Measurements from ENCODE around the gene ESRRA.
"Not testable (repeated sequence)": the region's sequence is repeated elsewhere in the genome, so short reads cannot be mapped to it uniquely, and the experiment has no call there.

ESRRA gene

DNA sequence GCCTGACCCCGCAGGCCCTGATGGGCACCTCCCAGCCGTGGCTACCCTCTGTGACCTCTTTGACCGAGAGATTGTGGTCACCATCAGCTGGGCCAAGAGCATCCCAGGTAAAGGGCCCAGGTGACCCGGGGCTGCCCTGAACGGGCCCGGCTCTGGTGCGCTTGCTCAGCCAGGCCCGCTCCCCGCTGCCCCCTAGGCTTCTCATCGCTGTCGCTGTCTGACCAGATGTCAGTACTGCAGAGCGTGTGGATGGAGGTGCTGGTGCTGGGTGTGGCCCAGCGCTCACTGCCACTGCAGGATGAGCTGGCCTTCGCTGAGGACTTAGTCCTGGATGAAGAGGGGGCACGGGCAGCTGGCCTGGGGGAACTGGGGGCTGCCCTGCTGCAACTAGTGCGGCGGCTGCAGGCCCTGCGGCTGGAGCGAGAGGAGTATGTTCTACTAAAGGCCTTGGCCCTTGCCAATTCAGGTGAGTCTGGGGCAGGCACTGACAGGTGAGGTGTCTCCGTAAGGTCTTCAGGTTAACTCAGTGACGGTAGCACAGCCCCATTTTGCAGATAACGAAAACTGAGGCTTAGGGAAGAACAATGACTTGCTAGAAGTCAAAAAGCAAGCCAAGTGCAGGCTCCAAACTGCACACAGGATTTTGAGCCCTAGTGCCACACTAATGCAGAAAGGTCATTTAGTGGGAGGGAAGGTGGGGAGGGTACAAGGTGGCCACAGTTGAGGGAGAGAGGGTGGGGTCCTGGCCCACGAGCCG lies 9.7 kb downstream of the ESRRA start:
- peaks cover 23% of the 10 kb centered on the region for H3K4me1 Mint-ChIP-seq
- H3K36me3 Mint-ChIP-seq (ENCODE audit: low read depth) = peaks cover 5% of the 10 kb centered on the region
- TF ChIP-seq, protein P1, sequence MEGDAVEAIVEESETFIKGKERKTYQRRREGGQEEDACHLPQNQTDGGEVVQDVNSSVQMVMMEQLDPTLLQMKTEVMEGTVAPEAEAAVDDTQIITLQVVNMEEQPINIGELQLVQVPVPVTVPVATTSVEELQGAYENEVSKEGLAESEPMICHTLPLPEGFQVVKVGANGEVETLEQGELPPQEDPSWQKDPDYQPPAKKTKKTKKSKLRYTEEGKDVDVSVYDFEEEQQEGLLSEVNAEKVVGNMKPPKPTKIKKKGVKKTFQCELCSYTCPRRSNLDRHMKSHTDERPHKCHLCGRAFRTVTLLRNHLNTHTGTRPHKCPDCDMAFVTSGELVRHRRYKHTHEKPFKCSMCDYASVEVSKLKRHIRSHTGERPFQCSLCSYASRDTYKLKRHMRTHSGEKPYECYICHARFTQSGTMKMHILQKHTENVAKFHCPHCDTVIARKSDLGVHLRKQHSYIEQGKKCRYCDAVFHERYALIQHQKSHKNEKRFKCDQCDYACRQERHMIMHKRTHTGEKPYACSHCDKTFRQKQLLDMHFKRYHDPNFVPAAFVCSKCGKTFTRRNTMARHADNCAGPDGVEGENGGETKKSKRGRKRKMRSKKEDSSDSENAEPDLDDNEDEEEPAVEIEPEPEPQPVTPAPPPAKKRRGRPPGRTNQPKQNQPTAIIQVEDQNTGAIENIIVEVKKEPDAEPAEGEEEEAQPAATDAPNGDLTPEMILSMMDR (IDR thresholded peaks at IDR 0.05) = no peak
- peak overlapping the region; percentile 48 for H3K4me3 Mint-ChIP-seq
- no peaks in the 10 kb centered on the region for H3K9me3 Mint-ChIP-seq
- H3K27ac Mint-ChIP-seq = peak overlapping the region; percentile 83
- no peaks in the 10 kb centered on the region for H3K27me3 Mint-ChIP-seq (ENCODE audit: low read depth, poor library complexity)
- DNase-seq = no peak

DNA sequence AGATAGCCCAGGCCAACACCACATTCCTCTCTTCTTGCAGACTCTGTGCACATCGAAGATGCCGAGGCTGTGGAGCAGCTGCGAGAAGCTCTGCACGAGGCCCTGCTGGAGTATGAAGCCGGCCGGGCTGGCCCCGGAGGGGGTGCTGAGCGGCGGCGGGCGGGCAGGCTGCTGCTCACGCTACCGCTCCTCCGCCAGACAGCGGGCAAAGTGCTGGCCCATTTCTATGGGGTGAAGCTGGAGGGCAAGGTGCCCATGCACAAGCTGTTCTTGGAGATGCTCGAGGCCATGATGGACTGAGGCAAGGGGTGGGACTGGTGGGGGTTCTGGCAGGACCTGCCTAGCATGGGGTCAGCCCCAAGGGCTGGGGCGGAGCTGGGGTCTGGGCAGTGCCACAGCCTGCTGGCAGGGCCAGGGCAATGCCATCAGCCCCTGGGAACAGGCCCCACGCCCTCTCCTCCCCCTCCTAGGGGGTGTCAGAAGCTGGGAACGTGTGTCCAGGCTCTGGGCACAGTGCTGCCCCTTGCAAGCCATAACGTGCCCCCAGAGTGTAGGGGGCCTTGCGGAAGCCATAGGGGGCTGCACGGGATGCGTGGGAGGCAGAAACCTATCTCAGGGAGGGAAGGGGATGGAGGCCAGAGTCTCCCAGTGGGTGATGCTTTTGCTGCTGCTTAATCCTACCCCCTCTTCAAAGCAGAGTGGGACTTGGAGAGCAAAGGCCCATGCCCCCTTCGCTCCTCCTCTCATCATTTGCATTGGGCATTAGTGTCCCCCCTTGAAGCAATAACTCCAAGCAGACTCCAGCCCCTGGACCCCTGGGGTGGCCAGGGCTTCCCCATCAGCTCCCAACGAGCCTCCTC lies 10.6 kb downstream of the ESRRA start:
- H3K27ac Mint-ChIP-seq; H3K27me3 Mint-ChIP-seq (ENCODE audit: low read depth, poor library complexity); DNase-seq; H3K9me3 Mint-ChIP-seq: not testable (repeated sequence)
- Mint-ChIP-seq H3K36me3 (ENCODE audit: low read depth) (peaks cover 13% of the 10 kb centered on the region), H3K4me3 (peak overlapping the region; percentile 94), H3K4me1 (peaks cover 25% of the 10 kb centered on the region)

DNA sequence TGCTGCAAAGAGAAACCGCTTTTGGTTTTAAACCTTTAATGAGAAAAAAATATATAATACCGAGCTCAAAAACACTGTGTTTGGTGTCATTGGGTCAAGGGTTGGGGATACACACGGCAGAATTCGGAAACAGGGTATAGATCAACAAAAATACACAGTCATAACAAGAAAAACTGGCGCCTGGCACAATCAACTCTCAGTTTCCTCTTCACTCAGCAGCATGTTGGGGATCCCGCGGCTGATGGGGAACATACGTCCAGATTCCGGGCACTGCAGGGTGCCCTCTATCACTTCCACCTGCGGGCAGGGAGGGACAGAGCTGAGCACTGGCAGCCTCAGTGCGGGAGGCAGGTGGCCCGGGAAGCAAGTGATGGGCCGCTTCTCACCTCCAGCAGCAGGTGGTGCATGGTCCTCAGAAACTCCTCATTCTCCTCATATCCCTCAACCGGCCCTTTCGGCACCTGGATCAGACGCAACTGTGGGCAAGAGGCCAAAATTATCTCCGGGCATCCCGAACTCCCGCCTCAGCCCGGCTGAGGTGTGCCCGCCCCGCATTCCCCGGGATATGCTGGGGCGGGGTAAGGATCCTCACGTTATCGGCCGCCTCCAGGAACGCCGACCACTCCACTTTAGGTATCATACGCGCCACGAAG lies 11.5 kb downstream of the ESRRA start:
- Mint-ChIP-seq H3K4me3 (peak overlapping the region; percentile 94), H3K27ac (peak overlapping the region; percentile 100), H3K9me3 (no peaks in the 10 kb centered on the region), H3K27me3 (ENCODE audit: low read depth, poor library complexity) (no peaks in the 10 kb centered on the region), H3K36me3 (ENCODE audit: low read depth) (peaks cover 16% of the 10 kb centered on the region), H3K4me1 (peaks cover 32% of the 10 kb centered on the region)
- TF ChIP-seq, protein P1 (IDR thresholded peaks at IDR 0.05) = no peak
- DNase-seq = no peak

DNA sequence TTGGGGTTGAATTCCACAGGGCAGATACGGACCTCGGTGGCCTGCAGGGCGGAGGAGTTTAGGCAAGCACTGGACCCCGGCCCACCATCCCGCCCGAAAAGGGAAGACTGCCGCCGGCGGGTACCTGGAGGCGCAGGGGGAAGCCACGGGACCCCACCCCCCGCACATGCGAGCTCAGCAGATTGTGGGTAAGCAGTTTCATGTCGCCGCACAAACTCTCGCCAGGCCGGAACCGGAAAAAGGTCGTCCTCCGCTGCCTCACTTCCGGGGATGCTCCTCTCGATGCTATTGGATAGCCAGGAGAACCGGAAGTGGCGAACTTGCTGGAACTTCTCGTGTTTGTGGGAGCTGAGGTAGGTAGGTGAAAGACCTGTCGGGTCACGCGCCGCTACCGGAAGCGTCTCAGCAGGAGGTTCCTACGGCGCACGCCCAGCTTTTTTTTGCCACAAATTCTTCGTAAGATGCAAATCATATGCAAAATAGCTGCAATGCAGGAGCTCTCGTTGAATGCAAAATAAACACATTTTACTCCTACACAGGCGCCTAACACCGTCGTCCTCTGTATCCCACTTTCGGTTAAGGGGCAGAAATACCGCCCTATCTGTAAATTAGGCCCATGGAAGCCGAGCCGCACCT lies 12.1 kb downstream of the ESRRA start, which contains the start of gene TRMT112:
Gene TRMT112 (minus strand): TSS at position 235 of the 636 bp plus-strand sequence. CDS start 33 bp downstream, at position 202.
- H3K36me3 Mint-ChIP-seq (ENCODE audit: low read depth) = peaks cover 16% of the 10 kb centered on the region
- TF ChIP-seq, protein P1 (IDR thresholded peaks at IDR 0.05) = no peak
- DNase-seq = peak; percentile 85
- H3K27ac Mint-ChIP-seq = peak within 1 kb of the TSS; percentile 100
- H3K4me3 Mint-ChIP-seq = peak within 1 kb of the TSS; percentile 94
- H3K27me3 Mint-ChIP-seq (ENCODE audit: low read depth, poor library complexity) = no peaks in the 10 kb centered on the region
- peaks cover 35% of the 10 kb centered on the region for H3K4me1 Mint-ChIP-seq
- H3K9me3 Mint-ChIP-seq = no peaks in the 10 kb centered on the region

DNA sequence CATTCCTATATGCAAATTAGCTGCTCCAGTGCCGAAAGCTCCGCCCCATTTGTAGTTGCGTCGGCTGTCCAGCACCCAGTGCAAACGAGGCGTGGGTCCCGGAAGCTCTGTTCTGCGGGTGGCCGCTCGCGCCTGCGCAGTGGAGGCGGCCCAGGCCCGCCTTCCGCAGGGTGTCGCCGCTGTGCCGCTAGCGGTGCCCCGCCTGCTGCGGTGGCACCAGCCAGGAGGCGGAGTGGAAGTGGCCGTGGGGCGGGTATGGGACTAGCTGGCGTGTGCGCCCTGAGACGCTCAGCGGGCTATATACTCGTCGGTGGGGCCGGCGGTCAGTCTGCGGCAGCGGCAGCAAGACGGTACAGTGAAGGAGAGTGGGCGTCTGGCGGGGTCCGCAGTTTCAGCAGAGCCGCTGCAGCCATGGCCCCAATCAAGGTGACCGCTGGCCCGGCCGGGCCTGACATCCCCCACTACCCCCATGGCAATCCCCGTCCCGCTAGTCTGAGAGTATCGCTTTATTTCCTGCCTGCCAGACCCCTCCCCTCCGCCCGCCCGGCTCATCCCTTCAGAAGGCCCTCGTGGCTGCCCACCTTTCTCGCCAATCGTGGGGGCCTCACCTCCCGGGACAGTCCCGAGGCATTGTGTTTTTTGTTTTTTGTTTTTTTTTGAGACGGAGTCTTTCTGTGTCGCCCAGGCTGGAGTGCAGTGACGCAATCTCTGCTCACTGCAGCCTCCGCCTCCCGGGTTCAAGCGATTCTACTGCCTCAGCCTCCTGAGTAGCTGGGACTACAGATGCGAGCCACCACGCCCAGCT lies 12.8 kb downstream of the ESRRA start, which contains the start of gene PRDX5:
Gene PRDX5 (plus strand): TSS at position 161 of the 805 bp plus-strand sequence. CDS start 95 bp downstream, at position 256.
- Mint-ChIP-seq H3K4me1 (peaks cover 41% of the 10 kb centered on the region), H3K36me3 (ENCODE audit: low read depth) (peaks cover 16% of the 10 kb centered on the region), H3K27ac (peak within 1 kb of the TSS; percentile 100), H3K4me3 (peak within 1 kb of the TSS; percentile 94), H3K9me3 (no peaks in the 10 kb centered on the region), H3K27me3 (ENCODE audit: low read depth, poor library complexity) (no peaks in the 10 kb centered on the region)
- peak; percentile 91 for DNase-seq
- TF ChIP-seq, protein P1 (IDR thresholded peaks at IDR 0.05) = no peak

All from nephron progenitor cell (in vitro differentiated cells).